Measurements from ENCODE around the gene KLHL22.

KLHL22 gene

GRCh38 chr22:20428496-20429253, 66.9 kb downstream of the KLHL22 start:
- 76% methylated on average over 22 of the region's 23 CpGs for WGBS
- Histone ChIP-seq H3K36me3 (ENCODE audit: insufficient read depth, low read length) (no peaks in the 10 kb centered on the region), H3K9me3 (ENCODE audit: insufficient read depth, low read depth, low read length) (no peaks in the 10 kb centered on the region), H3K9ac (ENCODE audit: low read depth, low read length) (no peak overlapping the region), H3K4me3 (ENCODE audit: low read length) (peak overlapping the region; percentile 38), H3K27ac (ENCODE audit: low read depth, low read length) (no peak overlapping the region), H3K27me3 (ENCODE audit: insufficient read depth, low read length) (peaks cover 67% of the 10 kb centered on the region), H3K4me1 (ENCODE audit: insufficient read depth, low read length) (0 out of 2 replicates have a peak, but pooled peaks cover 5% of the 10 kb centered on the region)

GRCh38 chr22:20427945-20428417, 67.6 kb downstream of the KLHL22 start:
- Histone ChIP-seq H3K36me3 (ENCODE audit: insufficient read depth, low read length) (no peaks in the 10 kb centered on the region), H3K4me1 (ENCODE audit: insufficient read depth, low read length) (0 out of 2 replicates have a peak, but pooled peaks cover 5% of the 10 kb centered on the region), H3K9ac (ENCODE audit: low read depth, low read length) (no peak overlapping the region), H3K27ac (ENCODE audit: low read depth, low read length) (no peak overlapping the region), H3K4me3 (ENCODE audit: low read length) (no peak overlapping the region), H3K9me3 (ENCODE audit: insufficient read depth, low read depth, low read length) (no peaks in the 10 kb centered on the region), H3K27me3 (ENCODE audit: insufficient read depth, low read length) (peaks cover 60% of the 10 kb centered on the region)
- WGBS, result 92% methylated on average over 4 of the region's 4 CpGs

GRCh38 chr22:20427104-20427944, 68.3 kb downstream of the KLHL22 start:
- H3K4me1 ChIP-seq (ENCODE audit: insufficient read depth, low read length), result 0 out of 2 replicates have a peak, but pooled peaks cover 5% of the 10 kb centered on the region

GRCh38 chr22:20426259-20426615, 69.4 kb downstream of the KLHL22 start:
- Histone ChIP-seq H3K27ac (ENCODE audit: low read depth, low read length) (no peak overlapping the region), H3K36me3 (ENCODE audit: insufficient read depth, low read length) (no peaks in the 10 kb centered on the region), H3K4me1 (ENCODE audit: insufficient read depth, low read length) (0 out of 2 replicates have a peak, but pooled peaks cover 5% of the 10 kb centered on the region), H3K4me3 (ENCODE audit: low read length) (no peak overlapping the region), H3K9me3 (ENCODE audit: insufficient read depth, low read depth, low read length) (no peaks in the 10 kb centered on the region), H3K27me3 (ENCODE audit: insufficient read depth, low read length) (peaks cover 44% of the 10 kb centered on the region), H3K9ac (ENCODE audit: low read depth, low read length) (no peak overlapping the region)
- 95% methylated on average over 12 of the region's 12 CpGs for WGBS

More at GRCh38 chr22:20427104-20427944, 68.3 kb downstream of the KLHL22 start:
- Histone ChIP-seq H3K27me3 (ENCODE audit: insufficient read depth, low read length) (peaks cover 54% of the 10 kb centered on the region), H3K36me3 (ENCODE audit: insufficient read depth, low read length) (no peaks in the 10 kb centered on the region), H3K9ac (ENCODE audit: low read depth, low read length) (no peak overlapping the region), H3K4me3 (ENCODE audit: low read length) (no peak overlapping the region), H3K9me3 (ENCODE audit: insufficient read depth, low read depth, low read length) (no peaks in the 10 kb centered on the region), H3K27ac (ENCODE audit: low read depth, low read length) (no peak overlapping the region)
- 92% methylated on average over 8 of the region's 8 CpGs for WGBS

- Histone ChIP-seq H3K4me1 (ENCODE audit: insufficient read depth, low read length) (0 out of 2 replicates have a peak, but pooled peaks cover 5% of the 10 kb centered on the region), H3K27me3 (ENCODE audit: insufficient read depth, low read length) (peaks cover 38% of the 10 kb centered on the region), H3K4me3 (ENCODE audit: low read length) (no peak overlapping the region), H3K27ac (ENCODE audit: low read depth, low read length) (no peak overlapping the region), H3K9me3 (ENCODE audit: insufficient read depth, low read depth, low read length) (no peaks in the 10 kb centered on the region), H3K36me3 (ENCODE audit: insufficient read depth, low read length) (no peaks in the 10 kb centered on the region), H3K9ac (ENCODE audit: low read depth, low read length) (no peak overlapping the region)
- 97% methylated on average over 96 of the region's 96 CpGs for WGBS
Measured at GRCh38 chr22:20425566-20426258, 69.9 kb downstream of the KLHL22 start.

GRCh38 chr22:20424932-20425565, 70.5 kb downstream of the KLHL22 start:
- H3K4me1 ChIP-seq (ENCODE audit: insufficient read depth, low read length), result 0 out of 2 replicates have a peak, but pooled peaks cover 5% of the 10 kb centered on the region
- peaks cover 32% of the 10 kb centered on the region for H3K27me3 ChIP-seq (ENCODE audit: insufficient read depth, low read length)
- no peak overlapping the region for H3K27ac ChIP-seq (ENCODE audit: low read depth, low read length)
- H3K9me3 ChIP-seq (ENCODE audit: insufficient read depth, low read depth, low read length), result no peaks in the 10 kb centered on the region
- H3K4me3 ChIP-seq (ENCODE audit: low read length), result no peak overlapping the region
- 95% methylated on average over 59 of the region's 59 CpGs for WGBS
- no peak overlapping the region for H3K9ac ChIP-seq (ENCODE audit: low read depth, low read length)
- no peaks in the 10 kb centered on the region for H3K36me3 ChIP-seq (ENCODE audit: insufficient read depth, low read length)

GRCh38 chr22:20424568-20424931, 71.0 kb downstream of the KLHL22 start:
- H3K4me3 ChIP-seq (ENCODE audit: low read length), result no peak overlapping the region
- no peak overlapping the region for H3K9ac ChIP-seq (ENCODE audit: low read depth, low read length)
- 90% methylated on average over 15 of the region's 15 CpGs for WGBS
- no peaks in the 10 kb centered on the region for H3K36me3 ChIP-seq (ENCODE audit: insufficient read depth, low read length)
- H3K4me1 ChIP-seq (ENCODE audit: insufficient read depth, low read length), result 0 out of 2 replicates have a peak, but pooled peaks cover 5% of the 10 kb centered on the region
- no peaks in the 10 kb centered on the region for H3K9me3 ChIP-seq (ENCODE audit: insufficient read depth, low read depth, low read length)
- H3K27me3 ChIP-seq (ENCODE audit: insufficient read depth, low read length), result peaks cover 27% of the 10 kb centered on the region
- H3K27ac ChIP-seq (ENCODE audit: low read depth, low read length), result no peak overlapping the region

GRCh38 chr22:20423906-20424551, 71.6 kb downstream of the KLHL22 start:
- Histone ChIP-seq H3K4me1 (ENCODE audit: insufficient read depth, low read length) (0 out of 2 replicates have a peak, but pooled peaks cover 5% of the 10 kb centered on the region), H3K27me3 (ENCODE audit: insufficient read depth, low read length) (peaks cover 24% of the 10 kb centered on the region), H3K36me3 (ENCODE audit: insufficient read depth, low read length) (no peaks in the 10 kb centered on the region), H3K27ac (ENCODE audit: low read depth, low read length) (0 out of 2 replicates have a peak overlapping the region, but pooled peaks have one; percentile 2), H3K9me3 (ENCODE audit: insufficient read depth, low read depth, low read length) (no peaks in the 10 kb centered on the region), H3K4me3 (ENCODE audit: low read length) (no peak overlapping the region), H3K9ac (ENCODE audit: low read depth, low read length) (no peak overlapping the region)
- WGBS, result 70% methylated on average over 31 of the region's 31 CpGs

GRCh38 chr22:20423008-20423905, 72.3 kb downstream of the KLHL22 start:
- H3K27ac ChIP-seq (ENCODE audit: low read depth, low read length), result no peak overlapping the region
- 0 out of 2 replicates have a peak, but pooled peaks cover 5% of the 10 kb centered on the region for H3K4me1 ChIP-seq (ENCODE audit: insufficient read depth, low read length)
- no peaks in the 10 kb centered on the region for H3K9me3 ChIP-seq (ENCODE audit: insufficient read depth, low read depth, low read length)
- no peak overlapping the region for H3K9ac ChIP-seq (ENCODE audit: low read depth, low read length)
- H3K4me3 ChIP-seq (ENCODE audit: low read length), result no peak overlapping the region
- peaks cover 24% of the 10 kb centered on the region for H3K27me3 ChIP-seq (ENCODE audit: insufficient read depth, low read length)
- H3K36me3 ChIP-seq (ENCODE audit: insufficient read depth, low read length), result no peaks in the 10 kb centered on the region
- 90% methylated on average over 20 of the region's 20 CpGs for WGBS

All from HUES64 (cell line).